ENCODE data around the gene CD2BP2. TPM values are rescaled to one million over a fixed set of nuclear protein-coding genes. Genes with fewer than 3 reads are reported as not detected.

Gene CD2BP2
- total and polyA plus RNA-seq, 2 of the 13 experiments (the other 11 are each of a cell fraction or from before 2014, with no cell fraction given): 24.9 to 54.6 TPM

DNA sequence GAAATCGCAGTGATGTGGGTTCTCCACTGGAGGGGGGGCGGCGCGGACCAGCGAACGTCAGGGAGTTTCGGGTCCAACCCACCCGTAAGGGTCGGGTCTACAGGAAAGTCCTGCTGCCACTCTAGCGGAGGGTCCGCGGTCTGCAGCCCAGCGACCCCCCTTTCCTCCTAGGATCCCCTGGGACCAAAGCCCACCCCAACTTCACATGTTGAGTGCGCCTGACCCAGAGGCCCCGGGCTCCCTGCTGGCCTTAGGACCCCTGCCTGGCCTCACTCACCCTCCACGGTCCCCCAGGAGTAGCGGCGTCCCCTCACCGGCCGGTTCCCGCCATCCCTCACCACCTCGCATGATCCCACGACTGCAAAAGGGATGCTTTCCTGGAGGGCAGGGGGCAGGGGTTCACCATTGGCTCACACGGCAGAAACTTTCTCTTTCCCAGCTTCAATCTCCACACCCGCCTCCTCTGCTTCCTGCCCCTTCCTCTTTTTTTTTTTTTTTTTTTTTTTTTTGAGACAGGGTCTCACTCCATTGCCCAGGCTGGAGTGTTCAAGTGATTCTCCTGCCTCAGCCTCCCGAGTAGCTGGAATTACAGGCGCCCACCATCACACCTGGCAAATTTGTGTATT is 24.2 kb upstream of the CD2BP2 start (continued):
- no peak for TF ChIP-seq HOXA9 (CRISPR knock-in tag; IDR thresholded peaks at IDR 0.05; ENCODE audit: borderline replicate concordance)
- TF ChIP-seq CBX5 (CRISPR knock-in tag; IDR thresholded peaks at IDR 0.05; ENCODE audit: borderline replicate concordance): 0 out of 2 replicates have a peak, but pooled peaks have one; percentile 8
- TF ChIP-seq FOXM1 (CRISPR knock-in tag; IDR thresholded peaks at IDR 0.05): no peak
- peak; percentile 19; the same call in 1 of the 2 replicates for TF ChIP-seq DZIP1 (CRISPR knock-in tag; IDR thresholded peaks at IDR 0.05)
- no peak for TF ChIP-seq ZFP36L2 (CRISPR knock-in tag; IDR thresholded peaks at IDR 0.05)
- TF ChIP-seq, protein P1, sequence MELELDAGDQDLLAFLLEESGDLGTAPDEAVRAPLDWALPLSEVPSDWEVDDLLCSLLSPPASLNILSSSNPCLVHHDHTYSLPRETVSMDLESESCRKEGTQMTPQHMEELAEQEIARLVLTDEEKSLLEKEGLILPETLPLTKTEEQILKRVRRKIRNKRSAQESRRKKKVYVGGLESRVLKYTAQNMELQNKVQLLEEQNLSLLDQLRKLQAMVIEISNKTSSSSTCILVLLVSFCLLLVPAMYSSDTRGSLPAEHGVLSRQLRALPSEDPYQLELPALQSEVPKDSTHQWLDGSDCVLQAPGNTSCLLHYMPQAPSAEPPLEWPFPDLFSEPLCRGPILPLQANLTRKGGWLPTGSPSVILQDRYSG (CRISPR knock-in tag; IDR thresholded peaks at IDR 0.05): no peak
- TF ChIP-seq, protein P2, sequence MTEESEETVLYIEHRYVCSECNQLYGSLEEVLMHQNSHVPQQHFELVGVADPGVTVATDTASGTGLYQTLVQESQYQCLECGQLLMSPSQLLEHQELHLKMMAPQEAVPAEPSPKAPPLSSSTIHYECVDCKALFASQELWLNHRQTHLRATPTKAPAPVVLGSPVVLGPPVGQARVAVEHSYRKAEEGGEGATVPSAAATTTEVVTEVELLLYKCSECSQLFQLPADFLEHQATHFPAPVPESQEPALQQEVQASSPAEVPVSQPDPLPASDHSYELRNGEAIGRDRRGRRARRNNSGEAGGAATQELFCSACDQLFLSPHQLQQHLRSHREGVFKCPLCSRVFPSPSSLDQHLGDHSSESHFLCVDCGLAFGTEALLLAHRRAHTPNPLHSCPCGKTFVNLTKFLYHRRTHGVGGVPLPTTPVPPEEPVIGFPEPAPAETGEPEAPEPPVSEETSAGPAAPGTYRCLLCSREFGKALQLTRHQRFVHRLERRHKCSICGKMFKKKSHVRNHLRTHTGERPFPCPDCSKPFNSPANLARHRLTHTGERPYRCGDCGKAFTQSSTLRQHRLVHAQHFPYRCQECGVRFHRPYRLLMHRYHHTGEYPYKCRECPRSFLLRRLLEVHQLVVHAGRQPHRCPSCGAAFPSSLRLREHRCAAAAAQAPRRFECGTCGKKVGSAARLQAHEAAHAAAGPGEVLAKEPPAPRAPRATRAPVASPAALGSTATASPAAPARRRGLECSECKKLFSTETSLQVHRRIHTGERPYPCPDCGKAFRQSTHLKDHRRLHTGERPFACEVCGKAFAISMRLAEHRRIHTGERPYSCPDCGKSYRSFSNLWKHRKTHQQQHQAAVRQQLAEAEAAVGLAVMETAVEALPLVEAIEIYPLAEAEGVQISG (CRISPR knock-in tag; IDR thresholded peaks at IDR 0.05): no peak
- no peak for TF ChIP-seq ZNF792 (CRISPR knock-in tag; IDR thresholded peaks at IDR 0.05)
- 0 out of 2 replicates have a peak, but pooled peaks have one; percentile 20 for TF ChIP-seq CHD2 (IDR thresholded peaks at IDR 0.05; ENCODE audit: low read depth, low read length)
- TF ChIP-seq MEF2D (CRISPR knock-in tag; IDR thresholded peaks at IDR 0.05): no peak
- no peak for TF ChIP-seq PAF1 (CRISPR knock-in tag; IDR thresholded peaks at IDR 0.05)
- TF ChIP-seq DRAP1 (CRISPR knock-in tag; IDR thresholded peaks at IDR 0.05): no peak
- no peak for TF ChIP-seq NPAS2 (CRISPR knock-in tag; IDR thresholded peaks at IDR 0.05; ENCODE audit: borderline replicate concordance)
- TF ChIP-seq, protein P3, sequence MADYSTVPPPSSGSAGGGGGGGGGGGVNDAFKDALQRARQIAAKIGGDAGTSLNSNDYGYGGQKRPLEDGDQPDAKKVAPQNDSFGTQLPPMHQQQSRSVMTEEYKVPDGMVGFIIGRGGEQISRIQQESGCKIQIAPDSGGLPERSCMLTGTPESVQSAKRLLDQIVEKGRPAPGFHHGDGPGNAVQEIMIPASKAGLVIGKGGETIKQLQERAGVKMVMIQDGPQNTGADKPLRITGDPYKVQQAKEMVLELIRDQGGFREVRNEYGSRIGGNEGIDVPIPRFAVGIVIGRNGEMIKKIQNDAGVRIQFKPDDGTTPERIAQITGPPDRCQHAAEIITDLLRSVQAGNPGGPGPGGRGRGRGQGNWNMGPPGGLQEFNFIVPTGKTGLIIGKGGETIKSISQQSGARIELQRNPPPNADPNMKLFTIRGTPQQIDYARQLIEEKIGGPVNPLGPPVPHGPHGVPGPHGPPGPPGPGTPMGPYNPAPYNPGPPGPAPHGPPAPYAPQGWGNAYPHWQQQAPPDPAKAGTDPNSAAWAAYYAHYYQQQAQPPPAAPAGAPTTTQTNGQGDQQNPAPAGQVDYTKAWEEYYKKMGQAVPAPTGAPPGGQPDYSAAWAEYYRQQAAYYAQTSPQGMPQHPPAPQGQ (CRISPR knock-in tag; IDR thresholded peaks at IDR 0.05; ENCODE audit: borderline replicate concordance): no peak
- TF ChIP-seq, protein P4, sequence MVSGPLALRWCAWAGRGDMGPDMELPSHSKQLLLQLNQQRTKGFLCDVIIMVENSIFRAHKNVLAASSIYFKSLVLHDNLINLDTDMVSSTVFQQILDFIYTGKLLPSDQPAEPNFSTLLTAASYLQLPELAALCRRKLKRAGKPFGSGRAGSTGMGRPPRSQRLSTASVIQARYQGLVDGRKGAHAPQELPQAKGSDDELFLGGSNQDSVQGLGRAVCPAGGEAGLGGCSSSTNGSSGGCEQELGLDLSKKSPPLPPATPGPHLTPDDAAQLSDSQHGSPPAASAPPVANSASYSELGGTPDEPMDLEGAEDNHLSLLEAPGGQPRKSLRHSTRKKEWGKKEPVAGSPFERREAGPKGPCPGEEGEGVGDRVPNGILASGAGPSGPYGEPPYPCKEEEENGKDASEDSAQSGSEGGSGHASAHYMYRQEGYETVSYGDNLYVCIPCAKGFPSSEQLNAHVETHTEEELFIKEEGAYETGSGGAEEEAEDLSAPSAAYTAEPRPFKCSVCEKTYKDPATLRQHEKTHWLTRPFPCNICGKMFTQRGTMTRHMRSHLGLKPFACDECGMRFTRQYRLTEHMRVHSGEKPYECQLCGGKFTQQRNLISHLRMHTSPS (CRISPR knock-in tag; IDR thresholded peaks at IDR 0.05; ENCODE audit: low read depth): no peak
- TF ChIP-seq ZNF543 (CRISPR knock-in tag; IDR thresholded peaks at IDR 0.05): no peak
- no peak for TF ChIP-seq ZNF782 (CRISPR knock-in tag; IDR thresholded peaks at IDR 0.05; ENCODE audit: borderline replicate concordance)
- no peak for TF ChIP-seq ADNP (CRISPR knock-in tag; IDR thresholded peaks at IDR 0.05)
- no peak for TF ChIP-seq ZNF136 (CRISPR knock-in tag; IDR thresholded peaks at IDR 0.05; ENCODE audit: low read depth)
- TF ChIP-seq ZNF143 (CRISPR knock-in tag; IDR thresholded peaks at IDR 0.05): no peak
